Measurements from ENCODE around the gene CDH4.

- no peak for TF ChIP-seq CTCF (IDR thresholded peaks at IDR 0.05 in 8 of 11, conservative IDR thresholded peaks at IDR 0.05 in 3 of 11)
- TF ChIP-seq POLR2A (IDR thresholded peaks at IDR 0.05) = no peak
These were observed 546.6 kb downstream of the CDH4 start for GRCh38 chr20:61798632-61799031.
